ENCODE measurements around the gene SLC25A42.

The SLC25A42 gene

DNA sequence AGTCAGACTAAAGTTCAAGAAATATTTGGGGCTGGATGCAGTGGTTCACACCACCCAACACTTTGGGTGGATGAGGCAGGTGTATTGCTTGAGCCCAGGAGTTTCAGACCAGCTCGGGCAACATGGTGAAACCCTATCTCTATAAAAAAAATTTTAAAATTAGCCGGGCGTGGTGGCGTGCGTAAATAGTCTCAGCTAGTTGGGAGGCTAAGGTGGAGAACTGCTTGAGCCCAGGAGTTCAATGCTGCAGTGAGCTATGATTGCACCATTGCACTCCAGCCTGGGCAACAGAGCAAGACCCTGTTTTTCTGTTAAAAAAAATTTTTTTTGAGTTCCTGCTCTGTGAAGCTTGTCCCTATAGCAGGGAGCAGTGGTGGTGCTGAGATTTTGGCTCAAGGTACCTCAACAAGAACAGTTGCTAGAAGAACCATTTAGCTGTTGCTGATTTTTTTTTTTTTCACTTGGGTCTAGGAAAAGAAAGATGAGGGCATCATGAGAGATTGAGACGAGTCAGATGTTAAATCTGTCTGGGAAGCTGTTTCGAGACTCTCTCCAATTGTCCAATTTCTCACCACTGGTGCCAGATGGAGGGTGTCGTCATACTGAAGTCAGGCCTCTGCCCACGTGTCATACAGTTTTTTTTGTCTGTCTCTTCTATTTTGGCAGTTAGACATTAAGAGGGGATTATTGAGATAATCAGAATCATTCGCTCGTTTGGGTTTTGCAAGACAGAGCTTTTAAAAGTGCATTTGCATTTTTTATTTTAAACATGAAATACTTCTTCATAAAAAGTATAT, 3.7 kb downstream of the SLC25A42 start:
- Mint-ChIP-seq H3K36me3 (ENCODE audit: insufficient read depth) (peaks cover 23% of the 10 kb centered on the region), H3K9me3 (no peaks in the 10 kb centered on the region), H3K27me3 (no peaks in the 10 kb centered on the region), H3K4me1 (ENCODE audit: low read depth in 2 of 2) (peaks cover 33 to 48% of the 10 kb centered on the region in 2 donors), H3K4me3 (peak overlapping the region; percentile 63 to 92), H3K27ac (peak overlapping the region; percentile 59 to 77)
- ATAC-seq (replicated peaks) (no peak), DNase-seq (no peak)

DNA sequence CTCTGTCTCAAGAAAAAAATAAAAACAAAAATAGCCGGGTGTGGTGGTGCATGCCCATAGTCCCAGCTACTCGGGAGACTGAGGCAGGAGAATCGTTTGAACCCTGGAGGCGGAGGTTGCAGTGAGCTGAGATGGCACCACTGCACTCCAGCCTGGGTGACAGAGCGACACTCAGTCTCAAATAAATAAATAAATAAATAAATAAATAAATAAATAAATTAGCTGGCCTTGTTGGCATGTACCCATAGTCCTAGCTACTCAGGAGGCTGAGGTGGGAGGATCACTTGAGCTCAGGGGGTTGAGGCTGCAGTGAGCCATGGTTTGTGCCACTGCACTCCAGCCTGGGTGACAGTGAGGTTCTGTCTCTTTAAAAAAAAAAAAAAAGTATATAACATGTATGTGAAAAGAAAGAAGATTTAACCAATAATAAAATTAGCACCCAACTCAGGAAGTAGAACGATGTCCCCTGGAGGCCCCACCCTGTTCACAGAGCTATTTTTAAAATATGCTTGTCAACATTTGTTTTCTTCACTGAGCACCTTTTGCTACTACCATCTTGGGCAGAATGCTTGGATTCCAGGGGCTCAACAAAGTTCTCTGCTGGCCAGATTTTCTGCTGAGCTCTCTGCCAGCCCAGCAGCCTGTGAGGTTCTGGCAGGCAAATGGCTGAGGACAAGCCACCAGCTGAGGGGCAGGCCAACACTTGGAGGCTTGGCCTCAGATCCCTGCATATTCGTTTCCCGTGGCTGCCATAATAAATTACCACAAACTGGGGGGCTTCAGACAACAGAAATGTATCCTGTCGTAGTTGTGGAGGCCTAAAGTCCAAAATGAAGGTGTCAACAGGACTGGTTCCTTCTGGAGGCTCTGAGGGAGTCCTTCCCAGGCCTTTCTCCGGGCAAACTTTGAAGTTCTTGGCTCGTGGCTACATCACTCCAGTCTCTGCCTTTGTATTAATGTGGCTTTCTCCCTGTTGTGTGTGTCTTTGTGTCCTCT, 5.2 kb downstream of the SLC25A42 start:
- Mint-ChIP-seq H3K4me1 (ENCODE audit: low read depth in 2 of 2) (peaks cover 34 to 55% of the 10 kb centered on the region in 2 donors), H3K36me3 (ENCODE audit: insufficient read depth) (peaks cover 22% of the 10 kb centered on the region), H3K9me3 (no peaks in the 10 kb centered on the region), H3K27ac (peak overlapping the region; percentile 71 to 77), H3K27me3 (no peaks in the 10 kb centered on the region), H3K4me3 (peak overlapping the region; percentile 63 to 66)
- ATAC-seq (replicated peaks), result peak; percentile 33
- no peak for DNase-seq

DNA sequence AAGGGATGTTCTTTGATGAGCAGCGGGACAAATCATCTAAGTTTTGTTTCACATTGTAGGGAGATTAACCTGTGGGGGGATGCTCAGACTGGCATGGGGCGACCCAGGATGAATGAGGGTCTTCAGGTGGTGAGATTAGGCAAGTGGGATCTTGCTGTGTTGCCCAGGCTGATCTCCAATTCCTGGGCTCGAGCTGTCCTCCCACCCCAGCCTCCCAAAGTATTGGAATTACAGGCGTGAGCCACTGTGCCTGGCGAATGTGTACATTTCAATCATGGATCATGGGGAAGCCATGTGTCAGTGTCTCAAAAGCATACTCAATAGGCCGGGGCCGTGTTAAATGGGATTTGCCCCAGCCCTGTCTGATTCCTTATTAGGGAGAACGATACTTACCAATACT, 8.1 kb downstream of the SLC25A42 start:
- ATAC-seq (replicated peaks) (no peak), DNase-seq (no peak)
- Mint-ChIP-seq H3K4me1 (ENCODE audit: low read depth in 2 of 2) (peaks cover 26 to 45% of the 10 kb centered on the region in 2 donors), H3K9me3 (no peaks in the 10 kb centered on the region), H3K36me3 (ENCODE audit: insufficient read depth) (peaks cover 20% of the 10 kb centered on the region), H3K27ac (peak overlapping the region in 1 of 2 donors; percentile 22), H3K27me3 (no peaks in the 10 kb centered on the region), H3K4me3 (no peak overlapping the region)

DNA sequence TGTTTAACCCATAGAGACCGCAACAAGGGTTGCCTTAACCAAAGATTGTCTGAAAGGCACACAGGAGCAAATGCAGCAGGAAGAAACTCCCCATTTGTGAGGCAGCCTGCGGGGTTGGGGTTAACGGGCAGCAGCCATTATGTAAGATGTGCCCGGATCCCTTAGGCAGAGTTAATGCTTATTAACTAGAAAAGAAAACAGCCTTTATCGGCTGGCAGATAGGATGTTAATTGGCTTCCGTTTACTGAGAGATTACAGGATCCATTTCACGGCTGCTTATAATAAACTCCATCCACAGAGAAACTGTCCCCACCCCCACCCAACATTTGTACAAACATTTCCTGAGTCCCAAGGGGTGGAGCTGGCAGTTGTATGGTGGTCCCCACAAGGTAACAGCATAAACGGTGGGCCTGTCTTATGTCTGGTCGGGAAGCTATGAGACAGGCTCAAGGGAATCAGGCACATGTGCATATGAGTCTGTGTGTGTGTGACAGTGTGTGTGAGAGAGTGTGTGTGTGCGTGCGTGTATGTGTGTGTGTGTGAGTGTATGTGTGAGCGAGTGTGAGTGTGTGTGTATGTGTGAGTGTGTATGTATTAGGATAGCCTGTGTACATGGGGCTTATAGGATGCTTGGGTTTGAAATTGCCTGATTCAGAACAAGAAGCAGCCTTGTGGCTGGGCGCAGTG, 10.5 kb downstream of the SLC25A42 start:
- H3K27me3 Mint-ChIP-seq, result no peaks in the 10 kb centered on the region
- H3K27ac Mint-ChIP-seq, result no peak overlapping the region
- peaks cover 30% of the 10 kb centered on the region for H3K36me3 Mint-ChIP-seq (ENCODE audit: insufficient read depth)
- H3K4me3 Mint-ChIP-seq, result no peak overlapping the region
- no peaks in the 10 kb centered on the region for H3K9me3 Mint-ChIP-seq
- no peak for DNase-seq
- peaks cover 32 to 51% of the 10 kb centered on the region in 2 donors for H3K4me1 Mint-ChIP-seq (ENCODE audit: low read depth in 2 of 2)
- no peak for ATAC-seq (replicated peaks)

DNA sequence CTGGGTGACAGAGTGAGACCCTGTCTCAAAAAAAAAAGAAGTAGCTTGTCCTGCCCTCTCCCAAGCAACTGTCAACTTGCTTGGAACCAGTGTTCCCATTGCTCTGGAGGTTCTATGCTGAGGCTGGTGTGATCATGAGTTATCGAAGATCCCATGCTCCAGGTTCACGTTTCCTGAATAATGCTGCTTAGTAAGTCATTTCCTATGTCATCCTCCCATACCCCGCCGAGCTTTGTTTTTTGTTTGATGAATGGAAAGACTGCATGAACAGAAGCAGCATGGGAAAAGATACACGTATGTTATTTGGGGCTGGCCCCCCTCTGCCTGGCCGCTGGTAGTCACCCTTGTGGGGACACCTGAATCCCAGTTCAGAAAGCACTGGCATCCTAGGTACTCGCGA, 11.3 kb downstream of the SLC25A42 start:
- ATAC-seq (replicated peaks) (no peak), DNase-seq (no peak)
- Mint-ChIP-seq H3K4me1 (ENCODE audit: low read depth in 2 of 2) (peaks cover 32 to 53% of the 10 kb centered on the region in 2 donors), H3K27me3 (no peaks in the 10 kb centered on the region), H3K36me3 (ENCODE audit: insufficient read depth) (peaks cover 26% of the 10 kb centered on the region), H3K4me3 (no peak overlapping the region), H3K9me3 (no peaks in the 10 kb centered on the region), H3K27ac (no peak overlapping the region)

DNA sequence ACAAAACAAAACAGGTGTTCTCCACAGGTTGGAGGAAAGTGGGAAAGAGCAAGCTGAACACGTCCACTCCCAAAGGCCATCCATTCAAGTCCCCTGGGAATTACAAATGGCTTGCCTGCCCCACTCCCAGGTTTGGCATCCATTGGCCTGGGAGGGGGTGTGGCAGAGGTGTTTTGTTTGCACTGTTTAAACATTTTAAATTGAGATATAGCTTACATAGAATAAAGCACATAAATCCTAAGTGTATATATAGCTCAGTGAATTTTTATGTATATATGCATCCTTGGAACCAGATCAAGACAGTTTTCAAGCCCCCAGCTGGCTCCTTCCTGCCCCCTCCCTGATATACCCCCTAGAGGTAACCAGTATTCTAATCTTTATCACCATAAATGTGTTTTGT, 12.7 kb downstream of the SLC25A42 start:
- Mint-ChIP-seq H3K4me3 (no peak overlapping the region), H3K9me3 (no peaks in the 10 kb centered on the region), H3K27me3 (no peaks in the 10 kb centered on the region), H3K4me1 (ENCODE audit: low read depth in 2 of 2) (peaks cover 29 to 46% of the 10 kb centered on the region in 2 donors), H3K27ac (peak overlapping the region in 1 of 2 donors; percentile 76), H3K36me3 (ENCODE audit: insufficient read depth) (peaks cover 26% of the 10 kb centered on the region)
- ATAC-seq (replicated peaks), result no peak
- no peak for DNase-seq

DNA sequence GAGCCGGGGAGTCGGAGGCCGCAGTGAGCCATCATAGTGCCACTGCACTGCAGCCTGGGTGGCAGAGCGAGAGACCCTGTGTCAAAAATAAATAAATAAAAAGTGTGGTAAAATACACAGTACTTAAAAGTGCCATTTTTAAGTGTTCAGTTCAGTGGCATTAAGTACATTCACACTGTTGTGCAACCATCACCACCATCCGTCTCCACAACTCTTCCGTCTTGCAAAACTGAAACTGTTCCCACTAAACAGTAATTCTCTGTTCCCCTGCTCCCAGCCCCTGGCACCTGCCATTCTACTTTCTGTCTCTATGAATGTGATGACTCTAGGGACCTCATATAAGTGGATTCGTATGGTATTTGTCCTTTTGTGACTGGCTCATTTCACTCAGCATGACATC, 13.3 kb downstream of the SLC25A42 start:
- H3K27me3 Mint-ChIP-seq, result no peaks in the 10 kb centered on the region
- H3K4me1 Mint-ChIP-seq (ENCODE audit: low read depth in 2 of 2), result peaks cover 33 to 52% of the 10 kb centered on the region in 2 donors
- H3K27ac Mint-ChIP-seq, result peak overlapping the region in 1 of 2 donors; percentile 76
- no peaks in the 10 kb centered on the region for H3K9me3 Mint-ChIP-seq
- no peak for ATAC-seq (replicated peaks)
- H3K4me3 Mint-ChIP-seq, result no peak overlapping the region
- no peak for DNase-seq
- peaks cover 27% of the 10 kb centered on the region for H3K36me3 Mint-ChIP-seq (ENCODE audit: insufficient read depth)

DNA sequence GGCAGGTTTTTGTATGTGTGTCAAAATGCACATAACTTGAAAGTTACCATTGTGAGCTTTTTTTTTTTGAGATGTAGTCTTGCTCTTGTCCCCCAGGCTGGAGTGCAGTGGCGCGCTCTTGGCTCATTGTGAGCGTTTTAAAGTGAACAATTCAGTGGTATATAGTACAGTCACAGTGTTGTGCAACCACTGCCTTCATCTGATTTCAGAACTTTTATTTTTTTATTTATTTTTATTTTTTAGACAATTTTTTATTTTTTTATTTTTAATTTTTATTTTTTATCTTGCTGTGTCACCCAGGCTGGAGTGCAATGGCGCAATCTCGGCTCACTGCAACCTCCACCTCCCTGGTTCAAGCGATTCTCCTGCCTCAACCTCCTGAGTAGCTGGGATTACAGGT, 15.0 kb downstream of the SLC25A42 start:
- Mint-ChIP-seq H3K27me3 (no peaks in the 10 kb centered on the region), H3K36me3 (ENCODE audit: insufficient read depth) (peaks cover 29% of the 10 kb centered on the region), H3K9me3 (no peaks in the 10 kb centered on the region), H3K4me1 (ENCODE audit: low read depth in 2 of 2) (peaks cover 32 to 48% of the 10 kb centered on the region in 2 donors), H3K4me3 (no peak overlapping the region), H3K27ac (peak overlapping the region; percentile 30 to 86)
- ATAC-seq (replicated peaks) (no peak), DNase-seq (no peak)

DNA sequence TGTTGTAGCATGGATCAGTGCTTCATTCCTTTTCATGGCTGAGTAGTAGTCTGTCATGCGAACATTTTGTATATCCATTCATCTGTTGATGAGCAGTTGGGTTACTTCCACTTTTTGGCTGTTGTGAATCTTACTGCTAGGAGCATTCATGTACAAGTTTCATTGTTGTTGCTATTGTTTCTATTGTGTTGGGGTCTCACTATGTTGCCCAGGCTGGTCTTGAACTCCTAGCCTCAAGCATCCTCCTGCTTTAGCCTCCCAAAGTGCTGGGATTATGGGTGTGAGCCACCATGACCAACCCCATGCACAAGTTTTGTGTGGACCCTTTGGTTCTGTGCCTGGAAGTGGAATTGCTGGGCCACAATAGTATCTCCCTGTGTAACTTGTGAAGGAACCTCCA, 15.8 kb downstream of the SLC25A42 start:
- H3K27ac Mint-ChIP-seq, result peak overlapping the region; percentile 19 to 35
- no peaks in the 10 kb centered on the region for H3K9me3 Mint-ChIP-seq
- no peak overlapping the region for H3K4me3 Mint-ChIP-seq
- peaks cover 29% of the 10 kb centered on the region for H3K36me3 Mint-ChIP-seq (ENCODE audit: insufficient read depth)
- H3K4me1 Mint-ChIP-seq (ENCODE audit: low read depth in 2 of 2), result peaks cover 32 to 44% of the 10 kb centered on the region in 2 donors
- DNase-seq (no peak), ATAC-seq (replicated peaks) (no peak)
- H3K27me3 Mint-ChIP-seq, result no peaks in the 10 kb centered on the region

DNA sequence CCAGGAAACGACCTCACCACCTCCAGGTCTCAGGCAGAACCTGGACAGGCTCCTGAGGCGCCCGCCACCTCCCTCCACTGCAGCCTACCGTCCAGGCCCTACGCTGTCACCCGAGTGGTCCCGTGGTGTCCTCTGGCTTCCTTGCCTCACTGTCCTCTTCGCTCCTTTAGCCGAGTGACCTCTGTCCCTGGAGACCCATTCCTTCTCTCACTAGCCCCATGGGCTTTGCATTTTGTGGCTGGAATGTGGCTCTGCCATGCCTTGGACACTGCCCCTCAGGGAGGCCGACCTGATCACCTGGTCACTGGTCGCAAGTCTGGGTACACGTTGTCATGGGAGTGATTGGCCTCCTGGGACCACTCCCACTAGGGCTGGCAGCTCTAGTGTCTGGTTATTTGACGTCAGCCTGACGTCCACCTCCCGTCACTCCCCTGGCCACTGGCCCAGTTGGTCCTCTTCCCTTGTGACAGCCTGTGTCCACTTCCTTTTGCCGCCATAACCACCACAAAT, 17.9 kb downstream of the SLC25A42 start:
- H3K9me3 Mint-ChIP-seq, result no peaks in the 10 kb centered on the region
- no peak overlapping the region for H3K4me3 Mint-ChIP-seq
- H3K4me1 Mint-ChIP-seq (ENCODE audit: low read depth in 2 of 2), result peaks cover 26 to 38% of the 10 kb centered on the region in 2 donors
- DNase-seq (no peak), ATAC-seq (replicated peaks) (no peak)
- peaks cover 18% of the 10 kb centered on the region for H3K36me3 Mint-ChIP-seq (ENCODE audit: insufficient read depth)
- no peaks in the 10 kb centered on the region for H3K27me3 Mint-ChIP-seq
- H3K27ac Mint-ChIP-seq, result no peak overlapping the region

DNA sequence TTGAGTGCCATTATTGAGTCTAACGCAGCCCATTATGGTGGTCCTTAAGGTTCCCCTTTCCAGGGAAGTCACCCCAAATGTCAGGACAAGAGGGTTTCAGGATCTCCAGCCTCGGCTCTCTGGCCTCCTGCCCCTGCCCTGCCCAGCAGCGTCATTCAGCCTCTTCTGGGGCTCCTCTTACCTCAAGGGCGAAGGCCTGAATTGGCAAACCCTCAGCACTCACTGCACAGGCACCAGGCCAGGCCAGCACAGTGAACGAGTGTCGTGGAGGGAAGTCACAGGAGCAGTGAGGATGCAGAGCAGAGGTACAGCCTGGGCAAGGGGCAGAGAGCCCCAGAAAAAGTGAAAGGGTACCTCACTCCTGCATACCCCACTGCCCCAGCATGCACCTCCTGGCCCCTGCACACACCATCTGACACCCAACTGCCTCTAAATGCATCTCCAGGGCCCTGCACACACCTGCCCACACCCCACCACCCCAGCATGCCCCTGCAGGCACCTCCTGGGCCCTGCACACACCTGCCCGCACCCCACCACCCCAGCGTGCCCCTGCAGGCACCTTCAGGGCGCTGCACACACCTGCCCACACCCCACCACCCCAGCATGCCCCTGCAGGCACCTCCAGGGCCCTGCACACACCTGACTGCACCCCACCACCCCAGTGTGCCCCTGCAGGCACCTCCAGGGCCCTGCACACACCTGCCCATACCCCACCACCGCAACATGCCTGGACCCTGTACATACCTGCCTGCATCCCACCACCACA, 19.8 kb downstream of the SLC25A42 start:
- no peak for ATAC-seq (replicated peaks)
- peaks cover 16 to 25% of the 10 kb centered on the region in 2 donors for H3K4me1 Mint-ChIP-seq (ENCODE audit: low read depth in 2 of 2)
- H3K9me3 Mint-ChIP-seq, result no peaks in the 10 kb centered on the region
- H3K4me3 Mint-ChIP-seq, result no peak overlapping the region
- peak overlapping the region; percentile 15 to 38 for H3K27ac Mint-ChIP-seq
- H3K27me3 Mint-ChIP-seq, result no peaks in the 10 kb centered on the region
- H3K36me3 Mint-ChIP-seq (ENCODE audit: insufficient read depth), result peaks cover 18% of the 10 kb centered on the region
- DNase-seq, result no peak

DNA sequence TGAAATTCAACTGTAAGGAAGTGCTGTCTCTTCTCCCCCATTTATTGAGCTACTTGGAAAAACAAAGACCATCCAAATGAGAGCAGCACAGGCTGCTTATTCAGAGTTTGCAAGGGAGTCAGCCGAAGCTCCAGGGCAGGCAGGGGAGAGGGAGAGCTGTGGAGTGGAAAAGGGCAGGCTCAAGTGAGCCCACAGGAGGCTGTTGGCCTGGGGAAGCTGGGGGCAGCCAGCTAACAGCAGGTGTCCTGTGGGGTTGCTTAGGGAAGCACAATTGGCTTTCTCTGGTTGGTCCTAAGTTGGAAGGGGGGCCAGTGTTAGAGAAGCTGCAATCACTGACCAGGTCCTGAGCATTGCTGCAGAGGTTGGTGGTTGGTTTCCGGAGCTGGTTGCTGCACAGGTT, 23.9 kb downstream of the SLC25A42 start:
- Mint-ChIP-seq H3K4me3 (no peak overlapping the region), H3K27me3 (no peaks in the 10 kb centered on the region), H3K27ac (peak overlapping the region; percentile 44 to 80), H3K36me3 (ENCODE audit: insufficient read depth) (peaks cover 11% of the 10 kb centered on the region), H3K4me1 (ENCODE audit: low read depth in 2 of 2) (peaks cover 4 to 6% of the 10 kb centered on the region in 2 donors), H3K9me3 (no peaks in the 10 kb centered on the region)
- DNase-seq, result no peak
- no peak for ATAC-seq (replicated peaks)

Data from effector memory CD8-positive, alpha-beta T cell (primary cell).